HCT116 (cell line): ENCODE results near the gene CPNE7. TPM values are rescaled to one million over a fixed set of nuclear protein-coding genes. Genes with fewer than 3 reads are reported as not detected.

Experiments used
- ATAC-seq: fragments of 200-7000 bp; cut with Tn5 transposase; 2 replicates; pipeline ENCODE4 v1.9.1; 2020; ENCODE audit warnings: mild to moderate bottlenecking, moderate library complexity
- BruUV-seq: library from RNA; stranded (reverse); fragments of 400-500 nt; replicated peaks from 2 replicates; lab custom pipeline; 2021; lab: Mats Ljungman, UMichigan
- CTCF ChIA-PET: fragments of 300-600 bp; sonication (Branson Sonifier 250); formaldehyde crosslinking; loops from one replicate; lab custom pipeline; 2021; ENCODE audit warnings: antibody characterized with exemption; lab: Charles Lee
- POLR2A ChIA-PET: fragments of 300-600, 350-600 bp; sonication (Branson Sonifier 250); formaldehyde crosslinking; loops from one replicate; lab custom pipeline; 2021; ENCODE audit warnings: antibody characterized with exemption; lab: Charles Lee
- RAD21 ChIA-PET, 2 experiments: fragments of 300-600 bp; sonication (Branson Sonifier 250); formaldehyde crosslinking; loops; one replicate each; lab custom pipeline; 2023; ENCODE audit warnings: low total read pairs in 2 of 2; ENCODE audit not compliant: uncharacterized antibody in 2 of 2, unreplicated experiment in 2 of 2, low non-redundant PET in 1 of 2; lab: Charles Lee
- DNase-seq: peaks from one replicate; pipeline ENCODE4 v3.0.0-alpha.2; 2010; ENCODE audit warnings: low read depth, low spot score
- H2AFZ ChIP-seq: fragments of 200-600 bp; shearing (Covaris generic), sonication (generic); 2 replicates; pipeline ENCODE4 v1.6.1; 2017; ENCODE audit warnings: low read depth, mixed run types, mixed read lengths, antibody characterized with exemption, low read length; ENCODE audit not compliant: poor library complexity, severe bottlenecking
- H3K27ac ChIP-seq: 2 replicates; pipeline ENCODE4 v1.5.1; 2012; ENCODE audit warnings: low read depth, low read length
- H3K27me3 ChIP-seq: fragments of 200-600 bp; sonication (generic); 2 replicates; pipeline ENCODE4 v1.6.1; 2016; ENCODE audit warnings: mixed run types, low read length, mixed read lengths; ENCODE audit not compliant: insufficient read depth
- H3K36me3 ChIP-seq, 2 experiments: fragments of 200-500 bp in 1 of 2; fragments of 200-600 bp in 1 of 2; sonication (Bioruptor generic) in 1 of 2; sonication (generic) in 1 of 2; 2 replicates each; pipeline versions ENCODE4 v1.5.1 to v1.6.1; 2014 to 2016; ENCODE audit warnings: low read length in 2 of 2, inconsistent platforms in 1 of 2, mixed read lengths in 1 of 2, mixed run types in 1 of 2; ENCODE audit not compliant: insufficient read depth in 2 of 2, control insufficient read depth in 1 of 2
- H3K4me1 ChIP-seq, 2 experiments: fragments of 200-600 bp in 1 of 2; sonication (generic) in 1 of 2; 2 replicates each; pipeline versions ENCODE4 v1.5.1 to v1.6.1; 2012 to 2017; ENCODE audit warnings: low read length in 2 of 2, inconsistent platforms in 1 of 2, mild to moderate bottlenecking in 1 of 2, mixed read lengths in 1 of 2, mixed run types in 1 of 2, moderate library complexity in 1 of 2; ENCODE audit not compliant: insufficient read depth in 2 of 2, control insufficient read depth in 1 of 2
- H3K4me2 ChIP-seq: fragments of 200-600 bp; sonication (generic); 2 replicates; pipeline ENCODE4 v1.6.1; 2017; ENCODE audit warnings: mixed run types, low read length, mixed read lengths
- H3K4me3 ChIP-seq, 2 experiments: fragments of 200-600 bp in 1 of 2; sonication (generic) in 1 of 2; replicated peaks in 1 of 2; 2 replicates each; pipeline ENCODE4 v1.5.1; 2011 to 2016; ENCODE audit warnings: low read length in 2 of 2, control low read depth in 1 of 2, low read depth in 1 of 2, mild to moderate bottlenecking in 1 of 2, mixed read lengths in 1 of 2, mixed run types in 1 of 2
- H3K79me2 ChIP-seq: fragments of 200-600 bp; sonication (generic); 2 replicates; pipeline ENCODE4 v1.6.1; 2017; ENCODE audit warnings: mild to moderate bottlenecking, mixed run types, low read length, moderate library complexity, mixed read lengths; ENCODE audit not compliant: insufficient read depth
- H3K9ac ChIP-seq: fragments of 200-600 bp; sonication (generic); 2 replicates; pipeline ENCODE4 v1.6.1; 2016; ENCODE audit warnings: low read length, mixed read lengths
- H3K9me2 ChIP-seq: fragments of 200-600 bp; sonication (generic), shearing (Covaris generic); 2 replicates; pipeline ENCODE4 v1.6.1; 2017; ENCODE audit warnings: mixed run types, mild to moderate bottlenecking, moderate library complexity; ENCODE audit not compliant: insufficient read depth
- H3K9me3 ChIP-seq, 2 experiments: fragments of 200-500 bp in 1 of 2; fragments of 200-600 bp in 1 of 2; sonication (Bioruptor generic) in 1 of 2; sonication (generic) in 1 of 2; 2 replicates each; pipeline ENCODE4 v1.6.1; 2014 to 2017; ENCODE audit warnings: low read length in 2 of 2, mixed read lengths in 2 of 2, inconsistent platforms in 1 of 2, low read depth in 1 of 2, mild to moderate bottlenecking in 1 of 2, mixed run types in 1 of 2, moderate library complexity in 1 of 2; ENCODE audit not compliant: control insufficient read depth in 1 of 2, insufficient read depth in 1 of 2
- H4K20me1 ChIP-seq: fragments of 200-600 bp; sonication (generic), shearing (Covaris generic); 2 replicates; pipeline ENCODE4 v1.6.1; 2017; ENCODE audit warnings: mixed run types, mild to moderate bottlenecking, moderate library complexity; ENCODE audit not compliant: insufficient read depth
- CBX3 ChIP-seq: IDR thresholded peaks from 2 replicates; pipeline ENCODE4 v1.6.1; 2012; ENCODE audit warnings: low read depth
- CEBPB ChIP-seq: IDR thresholded peaks from 2 replicates; pipeline ENCODE4 v1.6.1; 2012; ENCODE audit warnings: low read depth
- CTCF ChIP-seq, 3 experiments: fragments of 200-600 bp in 1 of 3; sonication (generic) in 1 of 3; IDR thresholded peaks in 2 of 3; conservative IDR thresholded peaks in 1 of 3; 2 replicates each; pipeline ENCODE4 v1.5.1; 2012 to 2017; ENCODE audit warnings: low read depth in 2 of 3, low read length in 2 of 3, antibody characterized with exemption in 1 of 3, borderline replicate concordance in 1 of 3, control low read depth in 1 of 3, mild to moderate bottlenecking in 1 of 3, mixed read lengths in 1 of 3, mixed run types in 1 of 3, moderate library complexity in 1 of 3; ENCODE audit not compliant: insufficient read depth in 1 of 3
- ELF1 ChIP-seq: IDR thresholded peaks from 2 replicates; pipeline ENCODE4 v1.6.1; 2012; ENCODE audit warnings: low read depth, borderline replicate concordance
- EZH2 ChIP-seq: fragments of 200-600 bp; sonication (generic); IDR thresholded peaks from 2 replicates; pipeline ENCODE4 v1.6.1; 2017; ENCODE audit warnings: antibody characterized with exemption, mixed run types
- EZH2phosphoT487 ChIP-seq: fragments of 200-600 bp; IDR thresholded peaks from 2 replicates; pipeline ENCODE4 v1.6.1; 2018; ENCODE audit warnings: antibody characterized with exemption, borderline replicate concordance
- FOSL1 ChIP-seq: IDR thresholded peaks from 2 replicates; pipeline ENCODE4 v1.6.1; 2012; ENCODE audit warnings: low read depth
- JUND ChIP-seq: IDR thresholded peaks from 2 replicates; pipeline ENCODE4 v1.6.1; 2012
- POLR2AphosphoS5 ChIP-seq: IDR thresholded peaks from 2 replicates; pipeline ENCODE4 v1.6.1; 2011; ENCODE audit warnings: mild to moderate bottlenecking, low read depth, low read length, moderate library complexity
- RAD21 ChIP-seq: IDR thresholded peaks from 2 replicates; pipeline ENCODE4 v1.6.1; 2012; ENCODE audit warnings: low read depth, mild to moderate bottlenecking
- REST ChIP-seq: IDR thresholded peaks from 2 replicates; pipeline ENCODE4 v1.6.1; 2012; ENCODE audit warnings: low read depth
- SIN3A ChIP-seq: IDR thresholded peaks from 2 replicates; pipeline ENCODE4 v1.6.1; 2012; ENCODE audit warnings: low read depth
- SP1 ChIP-seq: IDR thresholded peaks from 2 replicates; pipeline ENCODE4 v1.6.1; 2012; ENCODE audit warnings: low read depth
- SRF ChIP-seq: IDR thresholded peaks from 2 replicates; pipeline ENCODE4 v1.6.1; 2012; ENCODE audit warnings: low read depth
- TCF7L2 ChIP-seq: IDR thresholded peaks from 2 replicates; pipeline ENCODE4 v1.7.0; 2011; ENCODE audit warnings: borderline replicate concordance, inconsistent platforms; ENCODE audit not compliant: insufficient read depth, insufficient read length; ENCODE audit errors: extremely low read depth
- YY1 ChIP-seq: IDR thresholded peaks from 2 replicates; pipeline ENCODE4 v1.6.1; 2011; ENCODE audit warnings: low read length, low read depth, moderate library complexity, mild to moderate bottlenecking; ENCODE audit not compliant: insufficient replicate concordance; ENCODE audit errors: extremely low read depth
- ZBTB33 ChIP-seq: IDR thresholded peaks from 2 replicates; pipeline ENCODE4 v1.6.1; 2011; ENCODE audit warnings: mild to moderate bottlenecking, low read length, moderate library complexity; ENCODE audit not compliant: insufficient replicate concordance; ENCODE audit errors: extremely low read depth
- ZFX ChIP-seq: fragments of 450-650 bp; IDR thresholded peaks from 2 replicates; pipeline ENCODE4 v1.6.1; 2017
- ZNF274 ChIP-seq: fragments of 200-500 bp; sonication (Bioruptor generic); IDR thresholded peaks from 2 replicates; pipeline ENCODE4 v1.6.1; 2014; ENCODE audit warnings: mild to moderate bottlenecking, low read depth, low read length, inconsistent platforms
- intact Hi-C: fragments of 100-400 bp; cut with micrococcal nuclease; formaldehyde crosslinking; loops from 2 replicates; pipeline ENCODE4 v1.10.0; 2022
- total RNA-seq: library from RNA; stranded (reverse); gene quantifications from one replicate; pipeline ENCODE4 v1.2.1, GENCODE V29; 2021; ENCODE audit not compliant: unreplicated experiment

CPNE7 gene
- total RNA-seq, 1 experiment from 2014 or later: 201 TPM

- no peak overlapping the region for H3K9ac ChIP-seq
- no peak overlapping the region for H3K27ac ChIP-seq
- H3K4me2 ChIP-seq: no peak overlapping the region
- ChIA-PET POLR2A (no interaction called here), RAD21 (no interaction called here), CTCF (interaction anchor here (0.7 kb wide), 1 partner anchor 10 kb away, joined by 3 read pairs; no protein-coding TSS in a partner anchor)
- no peak for DNase-seq
- BruUV-seq: no TSS peak
- H2AFZ ChIP-seq: no peak overlapping the region
- H3K27me3 ChIP-seq: no peaks in the 10 kb centered on the region
- TF ChIP-seq YY1 (no peak), ZNF274 (no peak), TCF7L2 (no peak), SP1 (no peak), SRF (no peak), ELF1 (no peak), EZH2phosphoT487 (no peak), POLR2AphosphoS5 (no peak), EZH2 (no peak), ZBTB33 (no peak), CTCF (IDR thresholded peaks at IDR 0.05 in 2 of 3, conservative IDR thresholded peaks at IDR 0.05 in 1 of 3; ENCODE audit: borderline replicate concordance in 1 of 3, insufficient read depth in 1 of 3, low read depth in 2 of 3, low read length in 2 of 3) (no peak), JUND (no peak), FOSL1 (no peak), RAD21 (no peak), ZFX (no peak), CBX3 (no peak), CEBPB (no peak), SIN3A (no peak), REST (no peak)
- H3K9me3 ChIP-seq: no peaks in the 10 kb centered on the region
- no peaks in the 10 kb centered on the region for H3K9me2 ChIP-seq
- H4K20me1 ChIP-seq: no peaks in the 10 kb centered on the region
- ATAC-seq: no peak
- H3K36me3 ChIP-seq: peaks cover 32 to 49% of the 10 kb centered on the region in 2 experiments; a peak in 3 of 4 replicates
- intact Hi-C loops: no loop called here
- H3K4me3 ChIP-seq: no peak overlapping the region
- no peaks in the 10 kb centered on the region for H3K79me2 ChIP-seq
- no peaks in the 10 kb centered on the region for H3K4me1 ChIP-seq
Measured at GRCh38 chr16:89549007-89549700, 26.4 kb upstream of the CPNE7 start.
